C4-2B (cell line): ENCODE results near the gene ADI1.

ENCODE experiments used
- H3K27ac ChIP-seq: fragments of 450-650 bp; 2 replicates; pipeline ENCODE4 v1.5.1; 2017
- CTCF ChIP-seq: fragments of 450-650 bp; conservative IDR thresholded peaks from 2 replicates; pipeline ENCODE4 v1.5.1; 2017; ENCODE audit warnings: mild to moderate bottlenecking
- ZFX ChIP-seq: fragments of 450-650 bp; IDR thresholded peaks from 2 replicates; pipeline ENCODE4 v1.6.1; 2017

ADI1 gene

GRCh38 chr2:3466966-3467365 lies 52.4 kb downstream of the ADI1 start:
- TF ChIP-seq CTCF, result no peak
- no peak for TF ChIP-seq ZFX
- H3K27ac ChIP-seq, result no peak overlapping the region

GRCh38 chr2:3466482-3466863 lies 52.9 kb downstream of the ADI1 start:
- TF ChIP-seq ZFX (no peak), CTCF (no peak)
- no peak overlapping the region for H3K27ac ChIP-seq

- TF ChIP-seq ZFX (no peak), CTCF (no peak)
- no peak overlapping the region for H3K27ac ChIP-seq
Observed at GRCh38 chr2:3465844-3466481, 53.4 kb downstream of the ADI1 start.

- no peak overlapping the region for H3K27ac ChIP-seq
- TF ChIP-seq ZFX (no peak), CTCF (no peak)
Observed at GRCh38 chr2:3465328-3465727, 54.0 kb downstream of the ADI1 start.

GRCh38 chr2:3464401-3465005 lies 54.8 kb downstream of the ADI1 start:
- TF ChIP-seq ZFX (no peak), CTCF (no peak)
- no peak overlapping the region for H3K27ac ChIP-seq

- no peak for TF ChIP-seq ZFX
- TF ChIP-seq CTCF, result no peak
- no peak overlapping the region for H3K27ac ChIP-seq
Observed at GRCh38 chr2:3463944-3464343, 55.4 kb downstream of the ADI1 start.

GRCh38 chr2:3463186-3463835 lies 56.0 kb downstream of the ADI1 start:
- no peak overlapping the region for H3K27ac ChIP-seq
- TF ChIP-seq ZFX (no peak), CTCF (no peak)
